Measurements from ENCODE around the gene STRA6.

STRA6 gene

GRCh38 chr15:74215958-74216357, 13.4 kb upstream of the STRA6 start:
- Histone ChIP-seq H3K4me3 (ENCODE audit: severe bottlenecking) (no peak overlapping the region), H3K36me3 (ENCODE audit: low read depth) (no peaks in the 10 kb centered on the region), H3K9me3 (ENCODE audit: severe bottlenecking) (no peaks in the 10 kb centered on the region), H3K4me1 (ENCODE audit: insufficient read depth, poor library complexity, severe bottlenecking) (peaks cover 18% of the 10 kb centered on the region), H3K27ac (ENCODE audit: poor library complexity, severe bottlenecking) (peak overlapping the region; percentile 53), H3K27me3 (ENCODE audit: insufficient read depth, poor library complexity, severe bottlenecking) (no peaks in the 10 kb centered on the region)
- ATAC-seq (ENCODE audit: low read depth) (no peak), DNase-seq (ENCODE audit: low spot score) (no peak)
- TF ChIP-seq CTCF (IDR thresholded peaks at IDR 0.05; ENCODE audit: poor library complexity, severe bottlenecking): no peak

GRCh38 chr15:74214324-74215021, 11.9 kb upstream of the STRA6 start:
- no peak for TF ChIP-seq CTCF (IDR thresholded peaks at IDR 0.05; ENCODE audit: poor library complexity, severe bottlenecking)
- H3K27me3 ChIP-seq (ENCODE audit: insufficient read depth, poor library complexity, severe bottlenecking): no peaks in the 10 kb centered on the region
- H3K4me1 ChIP-seq (ENCODE audit: insufficient read depth, poor library complexity, severe bottlenecking): peaks cover 23% of the 10 kb centered on the region
- H3K36me3 ChIP-seq (ENCODE audit: low read depth): no peaks in the 10 kb centered on the region
- H3K4me3 ChIP-seq (ENCODE audit: severe bottlenecking): no peak overlapping the region
- peak overlapping the region; percentile 53 for H3K27ac ChIP-seq (ENCODE audit: poor library complexity, severe bottlenecking)
- ATAC-seq (ENCODE audit: low read depth) (no peak), DNase-seq (ENCODE audit: low spot score) (no peak)
- H3K9me3 ChIP-seq (ENCODE audit: severe bottlenecking): no peaks in the 10 kb centered on the region

GRCh38 chr15:74213858-74214284, 11.3 kb upstream of the STRA6 start:
- DNase-seq (ENCODE audit: low spot score) (no peak), ATAC-seq (ENCODE audit: low read depth) (no peak)
- H3K4me1 ChIP-seq (ENCODE audit: insufficient read depth, poor library complexity, severe bottlenecking): peaks cover 24% of the 10 kb centered on the region

GRCh38 chr15:74212494-74212893, 9.9 kb upstream of the STRA6 start:
- TF ChIP-seq CTCF (IDR thresholded peaks at IDR 0.05; ENCODE audit: poor library complexity, severe bottlenecking): no peak
- Histone ChIP-seq H3K4me1 (ENCODE audit: insufficient read depth, poor library complexity, severe bottlenecking) (peaks cover 24% of the 10 kb centered on the region), H3K36me3 (ENCODE audit: low read depth) (no peaks in the 10 kb centered on the region), H3K27me3 (ENCODE audit: insufficient read depth, poor library complexity, severe bottlenecking) (no peaks in the 10 kb centered on the region), H3K4me3 (ENCODE audit: severe bottlenecking) (no peak overlapping the region), H3K9me3 (ENCODE audit: severe bottlenecking) (no peaks in the 10 kb centered on the region), H3K27ac (ENCODE audit: poor library complexity, severe bottlenecking) (no peak overlapping the region)
- no peak for ATAC-seq (ENCODE audit: low read depth)
- no peak for DNase-seq (ENCODE audit: low spot score)

More at GRCh38 chr15:74213858-74214284, 11.3 kb upstream of the STRA6 start:
- Histone ChIP-seq H3K9me3 (ENCODE audit: severe bottlenecking) (no peaks in the 10 kb centered on the region), H3K4me3 (ENCODE audit: severe bottlenecking) (no peak overlapping the region), H3K27ac (ENCODE audit: poor library complexity, severe bottlenecking) (no peak overlapping the region), H3K27me3 (ENCODE audit: insufficient read depth, poor library complexity, severe bottlenecking) (no peaks in the 10 kb centered on the region), H3K36me3 (ENCODE audit: low read depth) (no peaks in the 10 kb centered on the region)
- no peak for TF ChIP-seq CTCF (IDR thresholded peaks at IDR 0.05; ENCODE audit: poor library complexity, severe bottlenecking)

DNA sequence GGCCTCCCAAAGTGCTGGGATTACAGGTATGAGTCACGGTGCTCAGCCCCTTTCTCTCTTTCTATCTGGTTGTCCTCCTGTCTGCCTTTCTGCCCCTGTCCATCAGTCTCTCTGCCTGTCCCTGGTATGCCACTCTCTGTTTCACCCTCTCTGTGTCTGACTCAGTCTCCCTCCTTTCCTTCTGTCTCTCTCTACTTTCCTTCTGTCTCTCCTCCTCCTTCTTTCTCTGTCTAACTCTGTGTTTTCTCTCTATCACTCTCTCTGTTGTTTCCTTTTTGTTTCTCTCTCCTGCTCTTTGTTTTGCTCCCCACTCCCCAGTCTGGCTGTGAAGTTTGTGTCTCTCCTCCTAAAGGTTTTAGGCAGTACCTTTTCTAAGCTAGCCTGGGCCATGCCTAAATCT, 9.1 kb upstream of the STRA6 start:
- Histone ChIP-seq H3K4me1 (ENCODE audit: insufficient read depth, poor library complexity, severe bottlenecking) (peaks cover 24% of the 10 kb centered on the region), H3K27ac (ENCODE audit: poor library complexity, severe bottlenecking) (no peak overlapping the region), H3K4me3 (ENCODE audit: severe bottlenecking) (no peak overlapping the region), H3K36me3 (ENCODE audit: low read depth) (no peaks in the 10 kb centered on the region), H3K27me3 (ENCODE audit: insufficient read depth, poor library complexity, severe bottlenecking) (no peaks in the 10 kb centered on the region), H3K9me3 (ENCODE audit: severe bottlenecking) (no peaks in the 10 kb centered on the region)
- TF ChIP-seq CTCF (IDR thresholded peaks at IDR 0.05; ENCODE audit: poor library complexity, severe bottlenecking): no peak
- ATAC-seq (ENCODE audit: low read depth) (no peak), DNase-seq (ENCODE audit: low spot score) (no peak)

All from RWPE2 (cell line).